VCaP (cell line): ENCODE data around the gene ELP5.

Experiments
- H3K27ac ChIP-seq: fragments of 450-650 bp; 2 replicates; pipeline ENCODE4 v1.5.1; 2017
- TF ChIP-seq, protein P1 (sequence below): fragments of 450-650 bp; conservative IDR thresholded peaks from 2 replicates; pipeline ENCODE4 v1.5.1; 2017; ENCODE audit warnings: mild to moderate bottlenecking, moderate library complexity

The ELP5 gene

DNA sequence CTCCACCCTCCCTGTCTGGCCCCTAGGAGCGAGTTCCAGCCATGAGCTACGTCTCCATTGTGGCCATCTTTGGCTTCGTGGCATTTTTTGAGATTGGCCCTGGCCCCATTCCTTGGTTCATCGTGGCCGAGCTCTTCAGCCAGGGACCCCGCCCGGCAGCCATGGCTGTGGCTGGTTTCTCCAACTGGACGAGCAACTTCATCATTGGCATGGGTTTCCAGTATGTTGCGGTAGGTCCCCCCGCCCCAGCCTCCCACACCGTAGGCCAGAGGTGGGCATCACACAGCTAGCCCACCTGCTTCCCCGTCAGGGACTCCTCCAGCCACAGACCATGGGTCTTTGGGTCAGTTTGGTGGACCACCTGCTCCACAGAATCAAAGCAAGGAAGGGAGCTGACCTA, 33.7 kb downstream of the ELP5 start:
- no peak overlapping the region for H3K27ac ChIP-seq
- TF ChIP-seq, protein P1, sequence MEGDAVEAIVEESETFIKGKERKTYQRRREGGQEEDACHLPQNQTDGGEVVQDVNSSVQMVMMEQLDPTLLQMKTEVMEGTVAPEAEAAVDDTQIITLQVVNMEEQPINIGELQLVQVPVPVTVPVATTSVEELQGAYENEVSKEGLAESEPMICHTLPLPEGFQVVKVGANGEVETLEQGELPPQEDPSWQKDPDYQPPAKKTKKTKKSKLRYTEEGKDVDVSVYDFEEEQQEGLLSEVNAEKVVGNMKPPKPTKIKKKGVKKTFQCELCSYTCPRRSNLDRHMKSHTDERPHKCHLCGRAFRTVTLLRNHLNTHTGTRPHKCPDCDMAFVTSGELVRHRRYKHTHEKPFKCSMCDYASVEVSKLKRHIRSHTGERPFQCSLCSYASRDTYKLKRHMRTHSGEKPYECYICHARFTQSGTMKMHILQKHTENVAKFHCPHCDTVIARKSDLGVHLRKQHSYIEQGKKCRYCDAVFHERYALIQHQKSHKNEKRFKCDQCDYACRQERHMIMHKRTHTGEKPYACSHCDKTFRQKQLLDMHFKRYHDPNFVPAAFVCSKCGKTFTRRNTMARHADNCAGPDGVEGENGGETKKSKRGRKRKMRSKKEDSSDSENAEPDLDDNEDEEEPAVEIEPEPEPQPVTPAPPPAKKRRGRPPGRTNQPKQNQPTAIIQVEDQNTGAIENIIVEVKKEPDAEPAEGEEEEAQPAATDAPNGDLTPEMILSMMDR = no peak

DNA sequence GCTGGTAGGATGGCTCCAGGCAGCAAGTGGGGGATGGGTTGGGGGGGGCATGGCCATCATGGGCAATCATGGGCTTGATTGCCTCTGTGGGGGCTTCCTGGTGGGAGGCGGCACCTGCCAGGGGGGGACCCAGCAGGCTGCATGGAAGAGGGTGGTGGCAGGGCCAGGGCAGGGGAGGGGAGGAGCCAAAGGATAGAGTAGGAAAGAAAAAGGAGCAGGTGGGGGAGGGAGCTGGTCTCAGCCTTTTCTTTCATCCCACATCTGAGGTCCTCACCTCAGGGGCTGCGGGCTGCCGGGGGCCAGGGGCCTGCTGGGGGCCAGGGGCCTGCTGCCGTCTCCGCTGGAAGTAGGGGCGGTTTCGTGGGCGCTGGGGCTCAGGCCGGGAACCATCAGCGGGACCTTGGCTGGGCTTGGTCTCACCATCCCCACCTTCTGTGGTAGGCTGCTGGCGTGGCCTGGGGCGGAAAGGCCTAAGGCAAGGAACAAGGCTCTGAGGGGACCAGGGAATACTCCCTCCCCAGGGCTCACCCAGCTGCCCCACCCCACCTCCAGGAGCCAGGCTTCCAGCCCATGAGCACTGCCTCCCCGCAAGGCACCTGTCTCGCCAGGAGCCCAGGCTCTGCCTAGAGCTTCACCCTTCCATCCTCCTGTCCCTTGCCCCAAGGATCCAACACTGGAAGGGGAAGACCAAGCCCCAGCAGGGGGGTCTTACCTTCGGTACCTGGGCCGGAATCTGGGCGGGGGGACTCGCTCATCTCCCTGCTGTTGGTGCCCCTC, 37.4 kb downstream of the ELP5 start:
- TF ChIP-seq, protein P1 = no peak
- no peak overlapping the region for H3K27ac ChIP-seq

DNA sequence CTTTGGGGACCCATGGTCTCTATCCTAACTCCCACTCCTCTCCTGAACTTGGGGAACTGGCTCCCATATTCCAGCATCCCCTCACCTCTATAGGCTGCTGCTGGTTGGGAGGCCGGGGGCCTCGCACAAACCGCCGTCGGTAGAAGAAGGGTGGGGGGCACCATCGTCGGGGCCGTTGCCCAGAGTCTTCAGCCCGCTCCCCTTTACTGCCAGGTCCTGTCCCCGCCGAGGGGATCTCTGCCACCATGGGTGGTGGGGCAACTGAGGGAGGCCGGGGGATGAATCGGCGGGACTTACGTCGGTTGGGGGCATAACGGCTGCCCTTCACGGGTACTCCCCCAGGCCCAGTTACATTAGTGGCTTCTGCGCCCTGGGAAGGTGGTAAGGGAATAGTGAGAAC, 38.2 kb downstream of the ELP5 start:
- TF ChIP-seq, protein P1 = no peak
- no peak overlapping the region for H3K27ac ChIP-seq

DNA sequence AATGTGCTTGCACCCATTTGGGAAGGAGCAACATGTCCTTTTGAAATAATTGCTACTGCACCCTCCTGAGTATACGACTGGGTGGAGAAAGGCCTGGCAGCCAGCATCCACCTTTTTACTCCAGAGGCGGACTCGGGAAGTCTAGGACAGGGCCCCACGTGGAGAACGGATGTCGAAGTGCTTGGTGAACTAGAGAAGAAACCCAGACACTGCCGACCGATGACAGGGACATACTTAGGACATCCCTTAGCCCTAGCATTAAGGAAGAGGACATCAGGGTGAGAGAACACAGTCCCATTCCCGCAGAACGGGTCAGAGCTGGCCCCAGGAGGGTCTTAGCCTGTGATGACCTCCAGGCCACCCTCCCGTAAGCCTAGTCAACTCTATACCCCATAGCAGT, 38.7 kb downstream of the ELP5 start:
- TF ChIP-seq, protein P1 = no peak
- no peak overlapping the region for H3K27ac ChIP-seq

DNA sequence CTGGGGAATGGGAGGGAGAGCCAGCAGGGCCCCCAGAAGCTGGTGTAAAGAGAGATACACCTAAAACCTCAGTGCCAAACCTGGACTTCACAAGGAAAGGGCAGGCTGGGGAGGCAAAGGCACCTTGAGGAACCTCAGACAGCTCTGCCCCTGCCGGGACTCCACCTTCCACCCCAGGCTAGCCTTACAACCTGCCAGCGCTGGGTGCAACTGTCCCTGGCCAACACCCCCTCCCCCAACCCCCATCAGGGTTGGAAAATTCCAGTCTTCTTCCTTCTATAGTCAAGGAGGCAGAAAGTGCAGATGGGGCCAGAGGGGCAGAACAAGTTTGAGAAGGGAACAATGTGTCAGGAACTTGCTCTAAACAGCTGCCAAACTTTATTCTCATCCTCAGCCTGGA, 40.2 kb downstream of the ELP5 start:
- no peak overlapping the region for H3K27ac ChIP-seq
- TF ChIP-seq, protein P1 = no peak

DNA sequence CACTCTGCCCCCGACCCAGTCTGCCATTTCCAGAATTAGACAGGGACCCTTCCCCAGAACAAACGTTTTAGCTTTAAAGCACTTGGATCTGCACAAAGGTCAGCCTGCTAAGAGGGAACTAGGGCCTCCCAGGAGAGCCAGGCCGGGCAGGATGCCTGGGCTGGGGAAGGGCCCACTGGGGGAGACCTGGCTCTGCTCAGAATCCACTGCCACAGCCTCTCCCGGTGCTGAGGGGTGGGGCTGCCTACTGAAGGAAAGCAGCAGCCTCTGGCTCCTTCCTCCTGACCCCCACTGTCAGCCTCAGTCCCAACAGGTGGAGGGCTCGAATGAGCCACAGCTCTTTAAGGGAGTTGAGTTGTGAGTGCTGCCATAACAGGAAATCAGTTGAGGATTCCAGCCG, 40.7 kb downstream of the ELP5 start:
- TF ChIP-seq, protein P1 = no peak
- no peak overlapping the region for H3K27ac ChIP-seq

DNA sequence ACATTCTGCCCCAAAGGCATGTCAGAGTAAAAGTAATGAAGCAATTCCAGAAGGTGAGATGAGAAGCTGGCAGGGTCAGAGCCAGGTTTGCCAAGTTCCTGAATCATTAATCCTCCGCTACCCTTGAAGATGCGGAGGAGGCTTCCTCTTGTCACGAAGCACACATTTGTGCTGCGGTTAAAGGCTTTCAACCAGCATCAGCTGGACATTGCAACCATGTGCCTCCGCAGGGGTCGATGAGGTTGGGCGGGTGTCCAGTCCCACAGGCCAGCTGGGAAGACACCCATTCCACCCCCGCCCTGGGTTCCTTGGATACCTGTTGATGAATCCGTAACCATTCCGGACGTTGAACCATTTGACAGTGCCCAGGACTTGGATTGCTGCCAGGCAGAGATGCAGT, 41.1 kb downstream of the ELP5 start:
- no peak overlapping the region for H3K27ac ChIP-seq
- TF ChIP-seq, protein P1 = no peak
